ENCODE measurements around the gene CTNNA3. TPM values are rescaled to one million over a fixed set of nuclear protein-coding genes. Genes with fewer than 3 reads are reported as not detected.

The CTNNA3 gene
- total RNA-seq, 1 donor: not detected

- TF ChIP-seq, protein P1, sequence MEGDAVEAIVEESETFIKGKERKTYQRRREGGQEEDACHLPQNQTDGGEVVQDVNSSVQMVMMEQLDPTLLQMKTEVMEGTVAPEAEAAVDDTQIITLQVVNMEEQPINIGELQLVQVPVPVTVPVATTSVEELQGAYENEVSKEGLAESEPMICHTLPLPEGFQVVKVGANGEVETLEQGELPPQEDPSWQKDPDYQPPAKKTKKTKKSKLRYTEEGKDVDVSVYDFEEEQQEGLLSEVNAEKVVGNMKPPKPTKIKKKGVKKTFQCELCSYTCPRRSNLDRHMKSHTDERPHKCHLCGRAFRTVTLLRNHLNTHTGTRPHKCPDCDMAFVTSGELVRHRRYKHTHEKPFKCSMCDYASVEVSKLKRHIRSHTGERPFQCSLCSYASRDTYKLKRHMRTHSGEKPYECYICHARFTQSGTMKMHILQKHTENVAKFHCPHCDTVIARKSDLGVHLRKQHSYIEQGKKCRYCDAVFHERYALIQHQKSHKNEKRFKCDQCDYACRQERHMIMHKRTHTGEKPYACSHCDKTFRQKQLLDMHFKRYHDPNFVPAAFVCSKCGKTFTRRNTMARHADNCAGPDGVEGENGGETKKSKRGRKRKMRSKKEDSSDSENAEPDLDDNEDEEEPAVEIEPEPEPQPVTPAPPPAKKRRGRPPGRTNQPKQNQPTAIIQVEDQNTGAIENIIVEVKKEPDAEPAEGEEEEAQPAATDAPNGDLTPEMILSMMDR (IDR thresholded peaks at IDR 0.05; ENCODE audit: extremely low read depth, low read depth, low read length): no peak
- Histone ChIP-seq H3K4me1 (ENCODE audit: insufficient read depth, low read length) (no peaks in the 10 kb centered on the region), H2AFZ (ENCODE audit: low read length) (no peak overlapping the region), H3K4me2 (ENCODE audit: insufficient read depth, low read length) (no peak overlapping the region), H3K27me3 (ENCODE audit: insufficient read depth, low read length) (no peaks in the 10 kb centered on the region), H3K27ac (ENCODE audit: low read depth, low read length) (no peak overlapping the region), H4K20me1 (ENCODE audit: insufficient read depth, low read length) (no peaks in the 10 kb centered on the region), H3K79me2 (ENCODE audit: insufficient read depth, low read length) (no peaks in the 10 kb centered on the region), H3K36me3 (ENCODE audit: insufficient read depth, low read length) (no peaks in the 10 kb centered on the region), H3K9me3 (ENCODE audit: low read depth, low read length) (peaks cover 3% of the 10 kb centered on the region), H3K4me3 (ENCODE audit: insufficient read depth, low read length) (no peak overlapping the region)
- DNase-seq (ENCODE audit: insufficient read length, low spot score, missing footprints): no peak
Measured at GRCh38 chr10:66218289-66218688, 1477.7 kb downstream of the CTNNA3 start.

DNA sequence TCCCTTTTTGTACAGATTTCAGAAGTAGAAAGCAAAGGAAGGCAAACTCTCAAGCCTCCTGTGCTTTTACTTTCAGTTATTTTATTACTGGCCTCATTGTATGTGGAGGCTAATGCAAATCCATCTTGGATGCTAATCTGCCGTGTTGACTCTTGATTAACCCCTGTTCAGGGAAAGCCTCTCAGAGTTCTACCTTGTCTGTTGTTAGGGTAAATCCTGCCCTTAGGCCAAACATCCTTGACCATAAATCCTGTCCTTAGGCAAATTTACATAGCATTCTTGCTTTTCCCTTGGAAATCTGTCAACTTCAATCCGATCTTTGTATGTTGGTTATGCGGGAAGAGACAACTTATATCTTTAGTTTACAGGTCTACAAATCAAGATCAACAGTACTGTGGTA is 1480.1 kb downstream of the CTNNA3 start:
- no peaks in the 10 kb centered on the region for H3K36me3 ChIP-seq (ENCODE audit: insufficient read depth, low read length)
- H3K4me1 ChIP-seq (ENCODE audit: insufficient read depth, low read length): no peaks in the 10 kb centered on the region
- no peak overlapping the region for H3K4me2 ChIP-seq (ENCODE audit: insufficient read depth, low read length)
- H3K27me3 ChIP-seq (ENCODE audit: insufficient read depth, low read length): no peaks in the 10 kb centered on the region
- no peaks in the 10 kb centered on the region for H3K9me3 ChIP-seq (ENCODE audit: low read depth, low read length)
- H3K79me2 ChIP-seq (ENCODE audit: insufficient read depth, low read length): no peaks in the 10 kb centered on the region
- no peak for DNase-seq (ENCODE audit: insufficient read length, low spot score, missing footprints)
- H2AFZ ChIP-seq (ENCODE audit: low read length): no peak overlapping the region
- H3K27ac ChIP-seq (ENCODE audit: low read depth, low read length): no peak overlapping the region
- no peak overlapping the region for H3K4me3 ChIP-seq (ENCODE audit: insufficient read depth, low read length)
- no peaks in the 10 kb centered on the region for H4K20me1 ChIP-seq (ENCODE audit: insufficient read depth, low read length)
- TF ChIP-seq, protein P1 (IDR thresholded peaks at IDR 0.05; ENCODE audit: extremely low read depth, low read depth, low read length): no peak

DNA sequence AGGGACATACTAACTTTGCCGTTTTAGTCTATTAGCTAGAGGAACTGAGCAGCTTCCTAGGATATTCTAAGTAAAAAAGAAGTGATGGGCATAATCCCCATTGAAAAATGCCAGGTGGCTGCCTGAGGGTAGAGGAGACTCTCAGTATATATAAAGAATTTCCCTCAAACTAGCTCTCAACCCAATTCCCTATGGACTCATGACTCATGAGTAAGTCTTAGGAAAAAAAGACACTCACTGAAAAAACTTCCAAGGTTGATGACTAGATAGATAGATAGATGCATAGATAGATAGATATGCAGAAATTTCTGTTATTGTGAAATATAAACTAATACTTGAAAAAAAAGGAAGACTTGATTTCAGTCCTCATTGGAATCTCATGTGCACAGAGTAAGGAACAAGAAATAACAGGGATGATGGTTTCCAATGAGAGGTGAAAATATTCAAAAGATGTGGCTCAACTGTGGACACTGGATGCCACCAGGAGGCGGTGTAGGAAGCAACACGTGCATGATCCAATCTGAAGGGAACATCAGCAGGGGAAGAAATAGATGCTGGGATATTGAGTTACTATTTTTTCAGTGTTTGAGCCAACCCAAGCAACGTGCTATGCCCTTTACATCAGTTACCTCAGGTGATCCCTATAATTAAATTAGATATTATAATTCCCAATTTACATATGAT is 1481.1 kb downstream of the CTNNA3 start:
- no peaks in the 10 kb centered on the region for H3K4me1 ChIP-seq (ENCODE audit: insufficient read depth, low read length)
- H4K20me1 ChIP-seq (ENCODE audit: insufficient read depth, low read length): no peaks in the 10 kb centered on the region
- TF ChIP-seq, protein P1 (IDR thresholded peaks at IDR 0.05; ENCODE audit: extremely low read depth, low read depth, low read length): no peak
- H3K36me3 ChIP-seq (ENCODE audit: insufficient read depth, low read length): no peaks in the 10 kb centered on the region
- H3K4me3 ChIP-seq (ENCODE audit: insufficient read depth, low read length): no peak overlapping the region
- H3K27ac ChIP-seq (ENCODE audit: low read depth, low read length): no peak overlapping the region
- DNase-seq (ENCODE audit: insufficient read length, low spot score, missing footprints): peak; percentile 44
- H3K27me3 ChIP-seq (ENCODE audit: insufficient read depth, low read length): no peaks in the 10 kb centered on the region
- H2AFZ ChIP-seq (ENCODE audit: low read length): no peak overlapping the region
- no peak overlapping the region for H3K4me2 ChIP-seq (ENCODE audit: insufficient read depth, low read length)
- no peaks in the 10 kb centered on the region for H3K9me3 ChIP-seq (ENCODE audit: low read depth, low read length)
- H3K79me2 ChIP-seq (ENCODE audit: insufficient read depth, low read length): no peaks in the 10 kb centered on the region

DNA sequence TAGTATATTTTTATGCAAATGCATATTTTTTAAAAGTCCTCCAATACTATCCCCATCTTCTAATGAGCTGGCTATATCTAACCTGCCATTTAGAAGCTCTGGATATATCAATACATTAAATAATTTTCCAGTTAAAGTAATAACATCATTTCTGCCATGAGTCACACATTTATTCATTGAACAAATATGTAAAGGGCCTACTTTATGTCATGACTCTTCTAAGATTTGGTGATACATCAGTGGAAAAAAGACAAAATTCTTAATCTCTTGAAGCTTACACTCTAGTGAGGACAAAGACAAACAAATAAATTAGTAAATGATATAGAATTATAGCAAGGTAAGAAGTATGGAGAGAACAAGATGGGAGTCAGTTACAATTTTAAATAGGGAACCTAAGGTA is 1487.0 kb downstream of the CTNNA3 start:
- no peaks in the 10 kb centered on the region for H3K79me2 ChIP-seq (ENCODE audit: insufficient read depth, low read length)
- no peak for DNase-seq (ENCODE audit: insufficient read length, low spot score, missing footprints)
- no peak overlapping the region for H3K4me3 ChIP-seq (ENCODE audit: insufficient read depth, low read length)
- no peak overlapping the region for H3K4me2 ChIP-seq (ENCODE audit: insufficient read depth, low read length)
- no peaks in the 10 kb centered on the region for H3K36me3 ChIP-seq (ENCODE audit: insufficient read depth, low read length)
- H3K27ac ChIP-seq (ENCODE audit: low read depth, low read length): no peak overlapping the region
- H3K9me3 ChIP-seq (ENCODE audit: low read depth, low read length): no peaks in the 10 kb centered on the region
- H3K4me1 ChIP-seq (ENCODE audit: insufficient read depth, low read length): no peaks in the 10 kb centered on the region
- no peaks in the 10 kb centered on the region for H4K20me1 ChIP-seq (ENCODE audit: insufficient read depth, low read length)
- no peaks in the 10 kb centered on the region for H3K27me3 ChIP-seq (ENCODE audit: insufficient read depth, low read length)
- H2AFZ ChIP-seq (ENCODE audit: low read length): no peak overlapping the region
- TF ChIP-seq, protein P1 (IDR thresholded peaks at IDR 0.05; ENCODE audit: extremely low read depth, low read depth, low read length): no peak

Data from osteoblast (primary cell).